ENCODE data around the gene POPDC2.

The POPDC2 gene

GRCh38 chr3:119642746-119643473, 17.5 kb downstream of the POPDC2 start:
- in situ Hi-C loops (cut with MboI; ENCODE audit: low sequenced_read_pairs): no loop called here

GRCh38 chr3:119641416-119641815, 19.0 kb downstream of the POPDC2 start:
- in situ Hi-C loops (cut with MboI; ENCODE audit: low sequenced_read_pairs): no loop called here

DNA sequence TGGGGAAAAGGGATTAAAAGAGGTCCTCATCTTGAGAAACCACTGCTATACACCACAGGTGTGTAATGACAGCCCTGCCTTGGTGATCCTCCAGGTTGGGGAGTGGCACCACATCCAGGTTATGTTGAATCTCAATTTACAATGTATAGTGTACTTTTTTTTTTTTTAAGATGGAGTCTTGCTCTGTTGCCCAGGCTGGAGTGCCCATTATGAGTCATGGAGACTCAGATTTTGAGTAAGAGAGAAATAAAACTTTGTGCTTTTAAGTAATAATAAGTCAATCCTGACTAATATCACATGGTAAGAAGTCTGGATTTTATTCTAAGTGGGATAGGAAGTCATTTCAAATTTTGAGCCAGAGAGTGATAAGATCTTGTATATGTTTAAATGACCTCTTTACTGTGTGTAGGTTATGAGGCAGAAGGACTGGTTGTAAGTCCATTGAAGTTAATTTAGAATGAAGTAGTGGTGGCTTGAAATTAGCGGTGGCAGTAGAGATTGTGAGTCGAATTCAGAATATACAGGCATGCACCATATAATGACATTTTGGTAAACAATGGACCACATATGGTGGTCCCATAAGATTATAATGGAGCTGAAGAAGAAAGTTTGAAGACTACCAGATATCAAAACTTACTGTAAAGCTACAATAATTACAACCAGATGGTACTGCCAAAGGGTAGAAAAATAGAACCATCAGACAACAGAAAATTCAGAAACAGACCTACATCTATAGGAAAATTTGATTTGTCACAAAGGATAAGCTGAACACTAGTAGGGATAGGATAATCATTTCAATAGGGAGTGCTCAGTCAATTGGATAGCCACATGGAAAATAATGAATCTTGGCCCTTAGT, 20.7 kb downstream of the POPDC2 start:
- in situ Hi-C loops (cut with MboI; ENCODE audit: low sequenced_read_pairs): no loop called here

DNA sequence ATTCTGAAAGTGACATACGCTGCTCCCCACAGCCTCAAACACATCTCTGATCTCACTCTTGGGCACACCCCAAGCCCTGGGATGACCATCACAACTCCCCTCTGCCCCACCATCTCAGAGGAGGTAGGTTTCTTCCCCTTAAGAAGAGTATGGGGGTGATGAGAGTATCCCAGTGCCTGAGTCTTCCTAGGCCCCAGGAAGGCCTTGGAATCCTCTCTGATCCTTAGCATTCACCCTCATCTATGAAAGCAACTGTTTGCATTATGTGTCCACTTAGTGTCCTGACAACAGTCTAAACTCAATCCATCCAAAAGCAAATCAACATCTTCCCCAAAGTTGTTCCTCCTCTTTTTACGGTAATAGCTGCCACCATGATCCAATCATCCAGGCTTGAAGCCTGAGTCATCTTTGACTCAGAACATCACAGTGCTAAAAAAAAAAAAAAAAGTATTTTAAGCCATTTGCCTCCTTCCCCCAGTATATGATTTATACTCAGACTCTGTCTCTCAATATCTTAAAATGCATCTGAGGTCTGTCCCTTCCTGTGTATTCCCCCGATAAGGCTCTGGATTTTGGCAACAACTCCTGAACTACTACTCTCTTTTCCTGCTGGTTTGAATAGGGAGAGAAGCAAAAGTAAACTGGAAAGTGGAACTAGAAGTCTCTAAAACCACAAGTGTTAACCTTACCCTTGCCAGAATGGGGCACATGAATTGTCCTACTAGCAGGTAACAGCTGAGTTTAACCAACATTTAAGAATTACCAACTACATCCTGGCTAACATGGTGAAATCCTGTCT, 22.5 kb downstream of the POPDC2 start:
- in situ Hi-C loops (cut with MboI; ENCODE audit: low sequenced_read_pairs): no loop called here

DNA sequence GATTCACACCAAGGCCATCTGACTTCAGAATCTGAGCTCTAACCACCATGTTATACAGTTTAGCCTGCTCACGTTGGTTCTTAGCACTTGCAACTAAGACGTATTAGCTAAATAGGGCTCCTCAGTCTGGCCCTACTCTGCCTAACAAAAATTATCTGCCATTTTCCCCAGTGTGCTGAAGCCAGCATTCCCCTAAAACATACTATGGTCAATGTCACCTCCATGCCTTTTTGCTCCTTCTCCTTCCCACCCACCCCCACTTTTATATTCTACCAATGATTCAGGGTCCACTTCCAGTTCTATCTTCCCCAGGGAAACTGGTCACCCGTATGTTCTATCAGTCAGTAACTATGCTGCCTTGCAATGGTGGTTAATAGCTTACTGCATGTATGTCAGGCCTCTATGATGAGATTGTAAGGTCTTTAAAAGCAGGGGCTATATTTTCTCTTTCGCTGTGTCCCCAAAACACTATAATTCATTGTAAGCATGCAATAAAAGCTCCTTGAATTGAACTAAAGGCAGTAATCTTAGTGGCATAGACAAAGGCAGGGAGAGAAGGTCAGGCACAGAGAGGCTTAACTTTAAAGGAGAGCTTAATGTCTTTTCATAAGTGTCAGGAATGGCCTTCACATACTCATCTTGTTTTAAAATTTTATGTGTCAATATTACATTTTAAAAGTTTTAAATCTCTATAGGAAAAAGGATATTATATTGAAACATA, 23.3 kb downstream of the POPDC2 start:
- in situ Hi-C loops (cut with MboI; ENCODE audit: low sequenced_read_pairs): no loop called here

- in situ Hi-C loops (cut with MboI; ENCODE audit: low sequenced_read_pairs): no loop called here
These were observed 24.1 kb downstream of the POPDC2 start for GRCh38 chr3:119636249-119636648.

DNA sequence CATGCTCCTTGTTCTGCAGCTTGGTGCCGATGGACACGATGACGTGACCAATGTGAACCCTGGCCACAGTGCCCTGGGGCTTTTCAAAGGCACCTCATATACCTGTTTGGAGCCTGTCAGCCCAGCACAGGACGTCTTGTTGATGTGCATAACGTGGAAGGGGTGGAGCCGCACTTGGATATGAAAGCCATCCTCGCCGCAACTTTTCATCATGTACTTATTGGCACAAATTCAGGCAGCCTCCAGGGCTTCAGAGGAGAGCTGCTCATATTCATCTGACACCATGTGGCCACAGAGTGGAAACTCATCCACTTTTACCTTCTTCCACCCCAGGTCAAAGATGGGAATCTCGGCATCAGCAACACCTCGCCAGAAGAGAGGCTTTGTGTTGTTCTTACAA, 24.7 kb downstream of the POPDC2 start:
- in situ Hi-C loops (cut with MboI; ENCODE audit: low sequenced_read_pairs): no loop called here

DNA sequence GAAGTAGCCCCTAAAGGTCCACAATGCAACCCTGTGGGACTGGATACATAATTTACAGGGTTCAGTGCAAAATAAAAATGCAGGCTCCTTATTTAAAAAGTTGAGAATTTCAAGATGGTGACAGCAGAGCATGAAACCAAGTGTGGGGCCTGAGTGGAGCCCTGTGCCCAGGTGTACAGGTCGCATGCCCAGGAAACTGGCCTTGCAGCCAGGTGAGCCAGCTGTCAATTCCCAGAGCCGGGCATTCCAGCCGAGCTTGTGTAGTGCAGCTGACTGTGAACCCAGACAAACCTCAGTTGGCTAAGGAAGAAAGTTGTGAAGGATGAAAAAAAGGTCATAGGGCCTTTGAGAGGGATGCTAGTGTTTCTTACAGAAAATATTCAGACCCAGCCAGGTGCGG, 27.6 kb downstream of the POPDC2 start:
- in situ Hi-C loops (cut with MboI; ENCODE audit: low sequenced_read_pairs): no loop called here

DNA sequence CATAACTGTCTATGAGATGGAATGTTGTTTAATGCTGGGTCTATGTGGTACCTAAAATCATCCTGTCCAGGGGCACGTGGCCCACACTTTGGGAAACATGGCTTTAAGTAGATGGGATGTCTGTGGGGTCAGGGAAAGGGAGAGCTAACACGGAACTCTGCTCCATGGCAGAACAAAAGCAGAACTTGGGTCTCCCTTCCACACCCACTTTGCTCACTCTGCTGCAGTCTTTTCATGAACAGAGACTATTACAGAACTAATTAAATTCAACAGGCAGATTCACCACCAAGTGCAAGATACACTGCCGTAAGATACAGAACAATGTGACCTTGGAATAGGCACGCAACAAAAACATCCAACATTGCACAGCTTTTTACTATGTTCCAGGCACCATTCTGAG, 28.2 kb downstream of the POPDC2 start:
- in situ Hi-C loops (cut with MboI; ENCODE audit: low sequenced_read_pairs): no loop called here

DNA sequence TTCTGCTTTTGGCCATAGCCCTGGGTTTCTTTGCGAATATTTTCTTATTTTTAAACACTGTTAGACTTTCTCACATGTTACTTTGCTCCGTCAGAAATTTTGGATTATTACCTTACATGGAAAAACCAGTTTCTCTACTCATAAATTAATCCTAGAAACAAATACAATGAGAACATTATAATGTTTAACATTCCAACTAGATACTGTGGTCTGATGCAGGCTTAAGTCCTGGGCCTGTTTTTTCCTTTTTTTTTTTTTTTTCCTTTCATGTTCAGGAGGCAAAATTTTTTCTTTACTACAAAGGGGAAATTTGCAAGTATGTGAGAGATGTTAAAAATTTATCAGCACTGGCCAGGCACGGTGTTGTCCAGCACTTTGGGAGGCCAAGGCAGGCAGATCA, 28.9 kb downstream of the POPDC2 start:
- in situ Hi-C loops (cut with MboI; ENCODE audit: low sequenced_read_pairs): no loop called here

GRCh38 chr3:119630880-119631329, 29.5 kb downstream of the POPDC2 start:
- in situ Hi-C loops (cut with MboI; ENCODE audit: low sequenced_read_pairs): no loop called here

DNA sequence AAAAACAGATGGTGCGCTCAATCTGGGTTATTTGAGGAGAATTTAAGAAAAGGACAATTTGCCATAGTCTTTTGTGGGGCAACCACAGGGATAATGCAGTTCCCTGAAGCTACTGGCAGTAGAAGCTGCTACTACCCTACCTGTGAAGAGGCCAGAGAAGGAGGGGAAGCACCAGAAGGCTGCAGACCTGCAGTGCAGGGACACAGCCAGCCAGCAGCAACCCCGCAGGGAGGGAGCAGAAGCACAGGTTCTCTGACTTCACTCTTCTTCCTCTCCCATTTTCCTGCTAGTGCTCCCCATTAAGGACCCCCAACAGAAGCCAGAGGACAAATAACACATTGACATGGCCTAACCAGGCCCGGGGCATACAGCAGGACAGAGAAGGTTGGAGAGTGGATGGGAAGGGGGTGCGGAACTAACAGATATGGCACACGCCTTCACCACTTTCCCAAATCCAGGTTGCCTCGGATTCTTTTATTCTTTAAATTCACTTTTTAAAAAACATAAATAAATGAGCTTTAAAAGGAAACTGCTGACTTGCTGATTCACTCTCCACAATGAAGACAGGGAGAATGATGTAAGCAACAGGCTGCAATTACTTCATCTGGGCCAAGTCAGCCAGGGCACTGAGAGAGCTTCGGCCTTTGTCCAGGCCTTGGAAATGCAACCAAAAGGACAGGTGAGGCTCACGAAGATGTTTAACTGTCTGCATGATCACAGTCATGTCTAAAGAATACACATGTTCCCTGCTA, 30.1 kb downstream of the POPDC2 start:
- in situ Hi-C loops (cut with MboI; ENCODE audit: low sequenced_read_pairs): no loop called here

GRCh38 chr3:119628816-119629445, 31.5 kb downstream of the POPDC2 start:
- in situ Hi-C loops (cut with MboI; ENCODE audit: low sequenced_read_pairs): no loop called here

- in situ Hi-C loops (cut with MboI; ENCODE audit: low sequenced_read_pairs): no loop called here
These were observed 32.0 kb downstream of the POPDC2 start for GRCh38 chr3:119628390-119628789.

- in situ Hi-C loops (cut with MboI; ENCODE audit: low sequenced_read_pairs): no loop called here
These were observed 32.9 kb downstream of the POPDC2 start for GRCh38 chr3:119627461-119627860.

DNA sequence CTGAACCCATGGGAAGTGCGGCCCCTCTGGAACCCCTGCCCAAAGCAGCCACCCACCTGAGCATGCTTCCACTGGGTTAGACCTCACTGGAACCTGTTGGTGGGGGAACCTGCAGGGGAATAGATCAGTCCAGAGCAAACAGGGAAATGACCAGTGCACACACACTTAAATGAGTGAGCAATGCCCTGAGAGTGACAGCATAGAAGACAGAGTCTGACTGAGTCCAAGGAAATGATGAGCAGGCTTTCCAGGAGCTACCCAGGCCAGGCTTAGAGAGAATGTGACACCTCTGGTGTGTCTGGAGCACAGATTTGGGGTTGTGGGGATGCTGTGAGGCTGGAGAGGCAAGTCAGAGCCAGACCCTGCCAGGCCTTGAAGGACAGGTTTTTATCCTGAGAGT, 34.2 kb downstream of the POPDC2 start:
- in situ Hi-C loops (cut with MboI; ENCODE audit: low sequenced_read_pairs): no loop called here

- in situ Hi-C loops (cut with MboI; ENCODE audit: low sequenced_read_pairs): no loop called here
These were observed 34.8 kb downstream of the POPDC2 start for GRCh38 chr3:119625451-119626153.

- in situ Hi-C loops (cut with MboI; ENCODE audit: low sequenced_read_pairs): no loop called here
These were observed 36.2 kb downstream of the POPDC2 start for GRCh38 chr3:119624002-119624720.

All from HL-60/S4 treated with retinoic acid at 250 ng/mL for 4 days and 3 days (cell line).